K562 (cell line): ENCODE data around the gene MMP7. TPM values are rescaled to one million over a fixed set of nuclear protein-coding genes. Genes with fewer than 3 reads are reported as not detected.
A peak's percentile ranks its signal among the peaks of the same experiment; 100 is the strongest.

Experiments
- ARID1B ChIP-seq: fragments of 450-650 bp; IDR thresholded peaks from 2 replicates; pipeline ENCODE4 v1.6.1; 2016; ENCODE audit warnings: antibody characterized with exemption, mild to moderate bottlenecking, inconsistent platforms
- C11orf30 ChIP-seq: fragments of 450-650 bp; IDR thresholded peaks from 2 replicates; pipeline ENCODE4 v1.6.1; 2016; ENCODE audit warnings: low read depth, mild to moderate bottlenecking
- CBX5 ChIP-seq: IDR thresholded peaks from 2 replicates; pipeline ENCODE4 v1.6.1; 2014; ENCODE audit warnings: low read depth, borderline replicate concordance
- CREB1 ChIP-seq, 2 experiments: sonication (generic) in 1 of 2; formaldehyde crosslinking in 1 of 2; IDR thresholded peaks; 2 replicates each; pipeline versions ENCODE4 v1.6.1 to v1.8.0; 2012 to 2022; ENCODE audit warnings: inconsistent platforms in 1 of 2, mild to moderate bottlenecking in 1 of 2, missing genetic modification reagents in 1 of 2, moderate library complexity in 1 of 2
- IFI16 ChIP-seq: fragments of 250-450 bp; sonication (Bioruptor Pico); IDR thresholded peaks from 2 replicates; pipeline ENCODE4 v2.1.2; 2022; ENCODE audit warnings: mild to moderate bottlenecking, inconsistent platforms
- JUND ChIP-seq, 2 experiments: IDR thresholded peaks; 2 replicates in 1 of 2; 3 replicates in 1 of 2; pipeline ENCODE4 v1.6.1; 2011; ENCODE audit warnings: borderline replicate concordance in 2 of 2, low read depth in 2 of 2, low read length in 2 of 2, improper control_type of control experiment in 1 of 2, missing biosample characterization in 1 of 2, missing genetic modification characterization in 1 of 2, missing genetic modification reagents in 1 of 2
- MAFG ChIP-seq: fragments of 450-650 bp; conservative IDR thresholded peaks from 2 replicates; pipeline ENCODE4 v1.6.1; 2016; ENCODE audit warnings: missing genetic modification characterization, missing compliant biosample characterization
- MECOM ChIP-seq: fragments of 250-450 bp; sonication (Bioruptor Pico); IDR thresholded peaks from 2 replicates; pipeline ENCODE4 v1.8.0; 2022; ENCODE audit warnings: inconsistent platforms
- RAD21 ChIP-seq, 2 experiments: fragments of 250-450 bp in 1 of 2; fragments of 450-650 bp in 1 of 2; sonication (Bioruptor Pico) in 1 of 2; formaldehyde crosslinking in 1 of 2; IDR thresholded peaks in 1 of 2; conservative IDR thresholded peaks in 1 of 2; 2 replicates each; pipeline versions ENCODE4 v1.4.0 to v1.8.0; 2020 to 2022; ENCODE audit warnings: mild to moderate bottlenecking in 2 of 2, moderate library complexity in 1 of 2
- SMARCC2 ChIP-seq: fragments of 450-650 bp; IDR thresholded peaks from 2 replicates; pipeline ENCODE4 v1.6.1; 2017; ENCODE audit warnings: antibody characterized with exemption, moderate library complexity, mild to moderate bottlenecking, low read depth
- SMARCE1 ChIP-seq: fragments of 450-650 bp; IDR thresholded peaks from 2 replicates; pipeline ENCODE4 v1.7.1; 2016; ENCODE audit warnings: mild to moderate bottlenecking
- SOX6 ChIP-seq: fragments of 450-650 bp; IDR thresholded peaks from 2 replicates; pipeline ENCODE4 v1.6.1; 2014; ENCODE audit warnings: mild to moderate bottlenecking
- polyA plus RNA-seq, 8 experiments: library from polyadenylated mRNA; depleted of rRNA in 4 of 8; stranded (reverse) in 5 of 8; unstranded in 3 of 8; fragments of >200 nt; fragmentation: Nextera tagmentation in 2 of 8; fragmentation: Illumina TruSeq in 1 of 8; extraction: Ambion mirVana in 2 of 8; extraction: Trizol in 1 of 8; gene quantifications; 2 replicates each; pipeline versions ENCODE4 v1.2.1 to v1.2.3, GENCODE V29; 2011 to 2014; ENCODE audit warnings: inconsistent platforms in 1 of 8, missing spikeins in 1 of 8
- total RNA-seq, 7 experiments: library from RNA; depleted of rRNA in 6 of 7; stranded (reverse); fragments of >200 nt in 6 of 7; fragmentation: Illumina TruSeq in 2 of 7; extraction: Trizol in 2 of 7; gene quantifications; 2 replicates each; pipeline versions ENCODE4 v1.2.1 to v1.2.3, GENCODE V29; 2011 to 2021; ENCODE audit warnings: low replicate concordance in 1 of 7
- TF ChIP-seq, protein P1 (sequence below): sonication (generic); formaldehyde crosslinking; IDR thresholded peaks from 2 replicates; pipeline ENCODE4 v1.8.0; 2023; ENCODE audit warnings: missing genetic modification reagents, mild to moderate bottlenecking, borderline replicate concordance
- TF ChIP-seq, protein P2 (sequence below), 2 experiments: fragments of 150-350 bp in 1 of 2; IDR thresholded peaks; 2 replicates each; pipeline ENCODE4 v1.6.1; 2012 to 2016; ENCODE audit warnings: low read depth in 2 of 2, low read length in 2 of 2, mild to moderate bottlenecking in 1 of 2, moderate library complexity in 1 of 2
- TF ChIP-seq, protein P3 (sequence below): fragments of 450-650 bp; conservative IDR thresholded peaks from 2 replicates; pipeline ENCODE4 v1.6.1; 2016; ENCODE audit warnings: missing genetic modification characterization, low read depth, mild to moderate bottlenecking, missing compliant biosample characterization, moderate library complexity
- TF ChIP-seq, protein P4 (sequence below), 2 experiments: fragments of 450-650 bp; conservative IDR thresholded peaks; 2 replicates each; pipeline ENCODE4 v1.6.1; 2017; ENCODE audit warnings: mild to moderate bottlenecking in 2 of 2, moderate library complexity in 2 of 2

MMP7 gene
- total and polyA plus RNA-seq, 9 of the 15 experiments (the other 6 are each of a cell fraction or from before 2014, with no cell fraction given) = 0.13 TPM; not detected in 8

DNA sequence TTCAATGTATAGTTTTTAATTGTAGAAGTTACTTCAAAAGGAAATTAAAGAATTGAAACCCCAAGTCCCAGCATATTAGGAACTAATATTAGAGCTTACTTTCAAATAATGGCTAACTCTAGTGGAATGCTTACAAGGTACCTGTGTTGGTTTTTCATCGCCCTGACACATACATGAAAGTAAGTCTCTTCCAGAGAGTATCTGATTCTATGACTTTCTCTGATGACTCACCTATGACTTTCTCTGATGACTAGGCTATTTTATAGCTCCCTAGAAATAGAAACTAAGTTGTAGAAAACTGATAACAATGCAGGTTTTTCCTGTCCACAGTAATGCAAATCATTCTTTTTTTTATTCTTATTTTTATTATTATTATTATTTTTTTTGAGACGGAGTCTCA, 33.6 kb upstream of the MMP7 start (continued):
- TF ChIP-seq, protein P1, sequence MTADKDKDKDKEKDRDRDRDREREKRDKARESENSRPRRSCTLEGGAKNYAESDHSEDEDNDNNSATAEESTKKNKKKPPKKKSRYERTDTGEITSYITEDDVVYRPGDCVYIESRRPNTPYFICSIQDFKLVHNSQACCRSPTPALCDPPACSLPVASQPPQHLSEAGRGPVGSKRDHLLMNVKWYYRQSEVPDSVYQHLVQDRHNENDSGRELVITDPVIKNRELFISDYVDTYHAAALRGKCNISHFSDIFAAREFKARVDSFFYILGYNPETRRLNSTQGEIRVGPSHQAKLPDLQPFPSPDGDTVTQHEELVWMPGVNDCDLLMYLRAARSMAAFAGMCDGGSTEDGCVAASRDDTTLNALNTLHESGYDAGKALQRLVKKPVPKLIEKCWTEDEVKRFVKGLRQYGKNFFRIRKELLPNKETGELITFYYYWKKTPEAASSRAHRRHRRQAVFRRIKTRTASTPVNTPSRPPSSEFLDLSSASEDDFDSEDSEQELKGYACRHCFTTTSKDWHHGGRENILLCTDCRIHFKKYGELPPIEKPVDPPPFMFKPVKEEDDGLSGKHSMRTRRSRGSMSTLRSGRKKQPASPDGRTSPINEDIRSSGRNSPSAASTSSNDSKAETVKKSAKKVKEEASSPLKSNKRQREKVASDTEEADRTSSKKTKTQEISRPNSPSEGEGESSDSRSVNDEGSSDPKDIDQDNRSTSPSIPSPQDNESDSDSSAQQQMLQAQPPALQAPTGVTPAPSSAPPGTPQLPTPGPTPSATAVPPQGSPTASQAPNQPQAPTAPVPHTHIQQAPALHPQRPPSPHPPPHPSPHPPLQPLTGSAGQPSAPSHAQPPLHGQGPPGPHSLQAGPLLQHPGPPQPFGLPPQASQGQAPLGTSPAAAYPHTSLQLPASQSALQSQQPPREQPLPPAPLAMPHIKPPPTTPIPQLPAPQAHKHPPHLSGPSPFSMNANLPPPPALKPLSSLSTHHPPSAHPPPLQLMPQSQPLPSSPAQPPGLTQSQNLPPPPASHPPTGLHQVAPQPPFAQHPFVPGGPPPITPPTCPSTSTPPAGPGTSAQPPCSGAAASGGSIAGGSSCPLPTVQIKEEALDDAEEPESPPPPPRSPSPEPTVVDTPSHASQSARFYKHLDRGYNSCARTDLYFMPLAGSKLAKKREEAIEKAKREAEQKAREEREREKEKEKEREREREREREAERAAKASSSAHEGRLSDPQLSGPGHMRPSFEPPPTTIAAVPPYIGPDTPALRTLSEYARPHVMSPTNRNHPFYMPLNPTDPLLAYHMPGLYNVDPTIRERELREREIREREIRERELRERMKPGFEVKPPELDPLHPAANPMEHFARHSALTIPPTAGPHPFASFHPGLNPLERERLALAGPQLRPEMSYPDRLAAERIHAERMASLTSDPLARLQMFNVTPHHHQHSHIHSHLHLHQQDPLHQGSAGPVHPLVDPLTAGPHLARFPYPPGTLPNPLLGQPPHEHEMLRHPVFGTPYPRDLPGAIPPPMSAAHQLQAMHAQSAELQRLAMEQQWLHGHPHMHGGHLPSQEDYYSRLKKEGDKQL (CRISPR knock-in tag) = no peak
- TF ChIP-seq JUND (IDR thresholded peaks at IDR 0.05; ENCODE audit: borderline replicate concordance, low read depth, low read length) = peak; percentile 91
- peak; percentile 94 for TF ChIP-seq JUND (tag; IDR thresholded peaks at IDR 0.05; ENCODE audit: borderline replicate concordance, low read depth, low read length)
- TF ChIP-seq C11orf30 = peak; percentile 89
- peak; percentile 72 for TF ChIP-seq ARID1B
- TF ChIP-seq, protein P2, sequence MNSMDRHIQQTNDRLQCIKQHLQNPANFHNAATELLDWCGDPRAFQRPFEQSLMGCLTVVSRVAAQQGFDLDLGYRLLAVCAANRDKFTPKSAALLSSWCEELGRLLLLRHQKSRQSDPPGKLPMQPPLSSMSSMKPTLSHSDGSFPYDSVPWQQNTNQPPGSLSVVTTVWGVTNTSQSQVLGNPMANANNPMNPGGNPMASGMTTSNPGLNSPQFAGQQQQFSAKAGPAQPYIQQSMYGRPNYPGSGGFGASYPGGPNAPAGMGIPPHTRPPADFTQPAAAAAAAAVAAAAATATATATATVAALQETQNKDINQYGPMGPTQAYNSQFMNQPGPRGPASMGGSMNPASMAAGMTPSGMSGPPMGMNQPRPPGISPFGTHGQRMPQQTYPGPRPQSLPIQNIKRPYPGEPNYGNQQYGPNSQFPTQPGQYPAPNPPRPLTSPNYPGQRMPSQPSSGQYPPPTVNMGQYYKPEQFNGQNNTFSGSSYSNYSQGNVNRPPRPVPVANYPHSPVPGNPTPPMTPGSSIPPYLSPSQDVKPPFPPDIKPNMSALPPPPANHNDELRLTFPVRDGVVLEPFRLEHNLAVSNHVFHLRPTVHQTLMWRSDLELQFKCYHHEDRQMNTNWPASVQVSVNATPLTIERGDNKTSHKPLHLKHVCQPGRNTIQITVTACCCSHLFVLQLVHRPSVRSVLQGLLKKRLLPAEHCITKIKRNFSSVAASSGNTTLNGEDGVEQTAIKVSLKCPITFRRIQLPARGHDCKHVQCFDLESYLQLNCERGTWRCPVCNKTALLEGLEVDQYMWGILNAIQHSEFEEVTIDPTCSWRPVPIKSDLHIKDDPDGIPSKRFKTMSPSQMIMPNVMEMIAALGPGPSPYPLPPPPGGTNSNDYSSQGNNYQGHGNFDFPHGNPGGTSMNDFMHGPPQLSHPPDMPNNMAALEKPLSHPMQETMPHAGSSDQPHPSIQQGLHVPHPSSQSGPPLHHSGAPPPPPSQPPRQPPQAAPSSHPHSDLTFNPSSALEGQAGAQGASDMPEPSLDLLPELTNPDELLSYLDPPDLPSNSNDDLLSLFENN (IDR thresholded peaks at IDR 0.05; ENCODE audit: low read depth in 2 of 2, low read length in 2 of 2) = no peak
- peak; percentile 75 for TF ChIP-seq SMARCE1
- no peak for TF ChIP-seq CREB1 (IDR thresholded peaks at IDR 0.05)
- no peak for TF ChIP-seq CREB1 (CRISPR knock-in tag; IDR thresholded peaks at IDR 0.05)
- no peak for TF ChIP-seq CBX5
- TF ChIP-seq SMARCC2 = peak; percentile 18; the same call in 1 of the 2 replicates
- TF ChIP-seq, protein P3, sequence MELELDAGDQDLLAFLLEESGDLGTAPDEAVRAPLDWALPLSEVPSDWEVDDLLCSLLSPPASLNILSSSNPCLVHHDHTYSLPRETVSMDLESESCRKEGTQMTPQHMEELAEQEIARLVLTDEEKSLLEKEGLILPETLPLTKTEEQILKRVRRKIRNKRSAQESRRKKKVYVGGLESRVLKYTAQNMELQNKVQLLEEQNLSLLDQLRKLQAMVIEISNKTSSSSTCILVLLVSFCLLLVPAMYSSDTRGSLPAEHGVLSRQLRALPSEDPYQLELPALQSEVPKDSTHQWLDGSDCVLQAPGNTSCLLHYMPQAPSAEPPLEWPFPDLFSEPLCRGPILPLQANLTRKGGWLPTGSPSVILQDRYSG (tag) = no peak
- TF ChIP-seq RAD21 (CRISPR knock-in tag; conservative IDR thresholded peaks at IDR 0.05 in 1 of 2, IDR thresholded peaks at IDR 0.05 in 1 of 2) = no peak
- TF ChIP-seq MECOM = no peak
- TF ChIP-seq MAFG = peak; percentile 95
- TF ChIP-seq, protein P4, sequence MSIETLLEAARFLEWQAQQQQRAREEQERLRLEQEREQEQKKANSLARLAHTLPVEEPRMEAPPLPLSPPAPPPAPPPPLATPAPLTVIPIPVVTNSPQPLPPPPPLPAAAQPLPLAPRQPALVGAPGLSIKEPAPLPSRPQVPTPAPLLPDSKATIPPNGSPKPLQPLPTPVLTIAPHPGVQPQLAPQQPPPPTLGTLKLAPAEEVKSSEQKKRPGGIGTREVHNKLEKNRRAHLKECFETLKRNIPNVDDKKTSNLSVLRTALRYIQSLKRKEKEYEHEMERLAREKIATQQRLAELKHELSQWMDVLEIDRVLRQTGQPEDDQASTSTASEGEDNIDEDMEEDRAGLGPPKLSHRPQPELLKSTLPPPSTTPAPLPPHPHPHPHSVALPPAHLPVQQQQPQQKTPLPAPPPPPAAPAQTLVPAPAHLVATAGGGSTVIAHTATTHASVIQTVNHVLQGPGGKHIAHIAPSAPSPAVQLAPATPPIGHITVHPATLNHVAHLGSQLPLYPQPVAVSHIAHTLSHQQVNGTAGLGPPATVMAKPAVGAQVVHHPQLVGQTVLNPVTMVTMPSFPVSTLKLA (conservative IDR thresholded peaks at IDR 0.05) = no peak
- TF ChIP-seq IFI16 (CRISPR knock-in tag) = no peak
- TF ChIP-seq SOX6 = no peak
